ENCODE data around the gene PLA2G15.
A peak's percentile ranks its signal among the peaks of the same experiment; 100 is the strongest.

Gene PLA2G15

GRCh38 chr16:68233085-68233834 lies 11.9 kb upstream of the PLA2G15 start:
- DNase-seq, result no peak

DNA sequence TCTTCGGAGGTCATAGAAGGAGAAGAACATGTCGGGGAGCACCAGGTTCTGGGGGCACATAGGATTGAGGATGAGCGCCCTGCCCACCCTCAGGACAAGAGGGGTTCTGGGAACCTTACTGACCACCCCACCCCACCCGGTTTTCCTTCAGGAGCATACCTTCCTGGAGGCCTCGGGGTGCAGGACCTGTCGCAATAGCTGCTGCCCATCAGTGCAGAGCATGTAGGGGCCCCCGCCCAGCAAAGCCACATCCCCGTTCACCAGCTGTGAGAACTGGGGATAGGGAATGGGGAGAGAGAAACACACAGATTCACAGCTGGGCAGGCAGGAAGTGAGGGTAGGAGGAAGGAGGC lies 11.4 kb upstream of the PLA2G15 start:
- DNase-seq, result no peak

DNA sequence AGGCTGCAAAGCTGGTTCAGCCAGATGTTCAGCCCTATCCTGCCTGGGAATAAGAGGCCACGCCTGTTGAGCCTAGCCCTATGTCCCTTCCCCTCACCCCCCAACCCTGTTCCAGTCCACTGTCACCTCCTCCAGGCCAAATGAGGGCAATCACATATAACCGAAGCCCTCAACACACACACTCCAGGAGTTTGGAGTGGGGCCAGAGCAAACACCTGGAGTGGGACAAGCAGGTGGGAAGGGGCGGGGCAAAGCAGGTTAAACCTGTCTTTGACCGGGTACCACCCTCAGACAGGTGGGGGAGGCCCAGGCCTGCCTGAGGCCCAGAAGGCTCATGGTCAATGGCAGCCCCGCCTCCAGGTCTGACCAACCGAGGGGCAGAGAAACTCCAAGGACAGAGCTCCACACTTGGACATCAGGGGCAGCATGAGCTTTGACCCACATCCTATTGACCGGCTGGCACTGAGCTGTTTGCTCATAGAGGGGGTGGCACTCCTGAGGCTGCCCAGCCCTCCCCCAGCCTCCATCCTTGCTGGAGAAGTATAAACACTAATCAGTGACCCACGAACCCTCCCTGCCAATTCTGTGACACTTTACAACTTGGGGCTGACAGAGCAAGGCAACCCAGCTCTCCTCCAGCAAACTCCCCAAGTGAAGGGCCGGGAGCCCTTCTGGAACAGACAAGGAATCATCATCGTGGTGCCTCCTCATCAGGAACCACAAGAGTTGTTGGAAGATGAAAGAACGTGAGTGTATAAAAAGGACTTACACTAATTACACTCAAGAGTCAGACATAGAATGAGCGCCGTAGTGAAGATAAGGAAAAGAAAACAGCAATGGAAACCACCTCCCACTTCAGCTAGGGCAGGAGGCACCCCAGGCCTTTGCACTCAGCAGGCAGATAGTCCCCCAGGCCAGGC lies 10.7 kb upstream of the PLA2G15 start:
- DNase-seq, result peak; percentile 13

DNA sequence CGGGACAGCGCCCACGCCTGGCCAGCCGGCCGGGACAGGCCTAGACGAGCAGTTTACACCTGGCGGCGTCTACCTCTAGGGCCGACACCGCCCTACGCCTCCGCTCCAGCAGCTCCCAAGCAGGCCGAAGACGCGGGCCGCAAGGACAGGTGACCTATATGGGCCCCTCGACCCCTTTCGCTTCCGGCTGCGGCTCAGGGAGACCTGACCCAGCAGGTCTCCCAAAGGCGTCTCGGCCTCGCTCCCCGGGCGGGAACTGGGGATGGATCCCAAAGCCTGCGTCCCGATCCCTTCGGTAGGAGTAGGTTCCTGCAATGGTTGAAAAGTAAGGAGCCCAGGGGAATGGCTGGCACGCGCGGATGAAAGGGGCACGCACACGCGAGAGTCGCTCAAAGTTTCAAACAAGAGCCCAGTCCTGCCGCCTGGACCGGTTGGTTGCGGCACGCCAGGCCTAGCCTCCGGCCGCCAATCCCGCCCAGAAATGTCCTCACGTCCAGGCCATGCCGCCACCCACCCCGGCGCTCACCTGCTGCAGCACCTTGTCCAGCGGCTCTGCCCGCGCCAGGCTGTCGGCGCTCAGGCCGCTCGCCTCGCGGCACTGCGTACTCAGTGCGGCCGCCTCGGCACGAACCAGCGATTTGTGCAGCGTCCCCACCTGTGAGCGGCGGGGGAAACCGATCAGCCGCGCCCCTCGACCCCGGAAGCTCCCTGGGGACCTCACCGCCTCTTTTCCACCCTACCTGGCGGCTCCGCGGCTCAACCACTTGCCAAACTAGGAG lies 9.9 kb upstream of the PLA2G15 start:
- no peak for DNase-seq

DNA sequence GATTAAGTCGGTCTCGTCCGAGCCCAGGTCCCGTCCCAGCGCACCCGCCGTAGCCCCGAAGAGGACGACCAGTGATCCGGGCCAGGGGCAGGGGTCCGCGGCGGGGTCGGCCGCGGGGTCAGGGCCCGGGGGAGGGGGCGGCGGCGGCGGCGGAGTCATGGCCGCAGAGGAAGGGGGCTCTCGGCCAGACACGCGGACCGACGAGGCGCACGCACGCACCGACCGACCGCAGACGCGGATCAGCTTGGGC lies 9.4 kb upstream of the PLA2G15 start, which contains the start of gene ESRP2:
TSS of gene ESRP2 (minus strand) at position 241 of the 250 bp plus-strand sequence. CDS start at position 159, 82 bp downstream.
- no peak for DNase-seq

DNA sequence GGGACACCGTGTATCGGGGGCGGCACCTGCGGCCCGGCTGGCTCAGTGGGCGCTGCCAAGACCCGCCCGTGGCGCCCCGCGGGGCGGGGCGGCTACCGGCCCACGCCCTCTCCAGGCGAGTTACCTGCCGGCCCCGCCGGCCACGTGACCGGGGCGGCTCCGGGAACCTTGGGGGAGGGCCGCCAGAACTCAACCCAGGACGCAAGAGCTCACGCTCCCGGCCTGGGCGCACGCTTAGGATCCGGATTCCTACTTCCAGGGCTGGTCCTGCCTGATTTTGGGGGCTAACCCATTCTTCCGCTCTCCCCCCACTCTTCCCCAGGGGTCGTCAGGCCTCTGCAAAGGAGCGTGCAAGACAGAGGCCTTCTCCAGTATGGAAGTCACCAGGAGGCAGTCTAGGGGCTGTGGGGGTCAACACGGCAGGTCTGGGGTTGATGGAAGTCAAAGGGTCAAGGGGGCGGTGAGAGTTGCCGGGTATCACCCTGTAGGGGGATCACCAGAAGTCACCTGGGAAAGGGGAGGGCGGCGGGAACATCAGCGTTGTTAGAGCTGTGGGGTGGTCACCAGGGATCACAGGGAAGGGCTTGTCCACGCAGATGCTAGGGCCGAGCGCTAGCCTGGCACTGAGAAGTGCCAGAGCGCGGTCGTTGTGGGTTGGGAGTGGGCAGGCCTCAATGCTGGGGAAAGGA lies 8.9 kb upstream of the PLA2G15 start:
- no peak for DNase-seq

DNA sequence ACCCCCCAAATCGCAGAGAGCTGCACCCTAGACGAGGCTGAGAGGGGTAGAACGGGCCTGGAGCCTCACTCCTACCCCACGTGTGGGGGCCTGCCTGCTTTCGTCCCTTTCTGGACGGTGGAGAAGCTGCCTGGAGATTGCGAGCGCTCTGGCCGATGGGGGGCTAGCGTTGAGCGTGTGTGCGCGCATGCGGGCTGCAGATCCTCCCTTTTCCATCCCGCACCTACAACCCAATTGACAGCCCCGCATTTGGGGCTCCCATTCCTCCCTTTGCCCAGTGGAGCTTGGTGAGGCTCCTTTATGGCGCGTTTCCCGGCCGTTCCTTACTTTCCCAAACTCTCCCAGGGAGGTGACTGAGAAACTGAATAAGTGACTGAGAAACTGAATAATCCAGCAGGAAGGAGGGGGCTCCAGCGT lies 8.3 kb upstream of the PLA2G15 start:
- DNase-seq, result no peak

GRCh38 chr16:68237243-68238028 lies 7.7 kb upstream of the PLA2G15 start:
- DNase-seq, result peak; percentile 94

DNA sequence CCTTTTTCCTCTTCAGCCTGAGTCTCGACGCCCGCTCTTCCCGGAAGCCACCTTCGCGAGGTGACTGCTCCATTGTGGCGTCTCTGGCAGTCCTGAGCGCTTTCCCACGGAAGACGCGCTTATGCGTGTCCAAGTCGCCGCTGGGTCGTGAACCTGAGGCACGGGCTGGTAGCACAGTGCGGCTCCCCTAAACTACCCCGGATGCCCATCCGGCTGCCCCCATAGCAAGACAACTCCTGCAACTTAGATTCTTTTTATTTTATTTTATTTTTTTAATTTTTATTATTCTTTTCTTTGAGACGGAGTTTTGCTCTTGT lies 7.2 kb upstream of the PLA2G15 start:
- DNase-seq, result no peak

GRCh38 chr16:68242085-68242484 lies 3.1 kb upstream of the PLA2G15 start:
- DNase-seq, result no peak

- DNase-seq, result no peak
Measured at GRCh38 chr16:68242926-68243858, 2.0 kb upstream of the PLA2G15 start.

DNA sequence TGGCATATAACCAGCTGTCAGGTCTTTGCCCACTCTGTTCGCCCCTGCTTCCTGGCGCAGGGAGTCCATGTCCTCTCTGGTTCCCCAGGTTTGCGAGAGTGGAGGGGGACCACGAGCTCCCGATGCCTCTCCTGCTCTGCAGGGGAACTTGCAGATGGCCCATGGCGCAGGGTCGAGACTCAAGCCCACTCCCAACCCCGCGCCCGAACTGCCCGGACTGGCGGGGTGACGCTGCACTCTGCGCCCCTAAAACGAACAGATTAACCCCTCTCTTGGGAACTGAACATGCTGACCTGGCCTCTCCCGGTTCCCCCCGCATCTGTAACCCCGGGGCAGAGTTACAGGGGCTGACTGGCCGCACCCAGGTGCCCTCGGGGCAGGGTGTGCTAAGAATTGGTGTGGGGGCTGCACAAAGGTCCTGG lies 681 bp upstream of the PLA2G15 start:
- no peak for DNase-seq

- DNase-seq, result no peak
Measured at GRCh38 chr16:68246121-68246520, 948 bp downstream of the PLA2G15 start.

GRCh38 chr16:68246666-68247065 lies 1.5 kb downstream of the PLA2G15 start:
- DNase-seq, result no peak

DNA sequence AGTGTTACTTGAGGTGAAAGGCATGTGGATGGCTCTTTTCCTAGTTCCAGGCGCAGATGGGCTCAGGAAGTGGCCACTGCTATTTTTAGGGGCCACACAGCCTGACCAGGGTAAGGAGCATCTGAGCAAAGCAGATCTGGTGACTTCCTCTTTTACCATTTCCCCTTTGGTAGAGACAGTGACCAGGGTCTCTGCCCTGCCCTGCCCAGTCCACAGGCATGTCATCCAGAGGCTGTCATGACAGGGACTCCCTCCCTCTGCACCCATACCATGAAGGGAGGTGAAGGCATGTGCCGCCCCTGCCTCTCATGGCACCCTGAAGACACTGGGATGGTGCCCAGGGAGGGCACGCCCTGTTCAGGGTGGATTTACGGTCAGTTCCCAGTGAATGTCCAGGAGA lies 2.2 kb downstream of the PLA2G15 start:
- no peak for DNase-seq

DNA sequence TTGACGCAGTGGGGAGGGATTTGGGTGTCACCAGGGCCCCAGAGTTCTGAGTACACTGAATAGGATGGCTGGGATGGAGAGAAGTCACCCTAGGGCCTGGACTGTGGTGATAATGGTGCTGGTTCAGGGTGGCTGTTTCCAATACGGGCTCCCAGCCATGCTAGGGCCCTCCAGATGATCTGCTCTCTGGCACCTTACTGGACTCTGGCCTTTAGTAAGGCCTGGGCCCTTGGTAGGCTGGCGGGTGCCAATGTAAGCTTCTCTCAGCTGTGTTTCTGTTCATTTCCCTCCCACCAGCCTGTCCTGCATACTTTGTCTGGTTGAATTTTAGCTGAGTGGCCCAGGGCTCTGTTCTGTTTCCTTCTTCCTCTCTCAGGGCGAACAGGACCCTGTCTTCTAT lies 2.8 kb downstream of the PLA2G15 start:
- no peak for DNase-seq

GRCh38 chr16:68249371-68249770 lies 4.2 kb downstream of the PLA2G15 start:
- DNase-seq, result no peak

DNA sequence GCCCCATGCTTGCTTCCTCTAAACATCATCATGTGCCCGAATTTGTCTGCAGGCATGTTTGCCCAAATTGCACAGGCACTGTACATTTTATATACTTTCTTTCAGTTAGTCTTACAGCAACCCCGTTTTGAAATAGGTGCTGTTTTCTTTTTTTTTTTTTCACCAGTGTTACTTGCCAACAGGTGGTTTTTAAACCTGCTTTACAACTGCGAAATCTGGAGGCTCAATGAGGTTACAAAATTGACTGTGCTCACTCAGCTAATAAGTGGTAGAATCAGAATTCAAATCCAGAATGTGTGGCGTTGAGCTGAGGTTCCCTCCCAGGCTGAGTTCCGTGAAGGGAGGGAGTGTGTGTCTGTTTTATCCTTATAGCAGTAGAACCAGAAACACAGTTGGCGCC lies 5.8 kb downstream of the PLA2G15 start:
- DNase-seq, result no peak

GRCh38 chr16:68251832-68252231 lies 6.7 kb downstream of the PLA2G15 start:
- no peak for DNase-seq

DNA sequence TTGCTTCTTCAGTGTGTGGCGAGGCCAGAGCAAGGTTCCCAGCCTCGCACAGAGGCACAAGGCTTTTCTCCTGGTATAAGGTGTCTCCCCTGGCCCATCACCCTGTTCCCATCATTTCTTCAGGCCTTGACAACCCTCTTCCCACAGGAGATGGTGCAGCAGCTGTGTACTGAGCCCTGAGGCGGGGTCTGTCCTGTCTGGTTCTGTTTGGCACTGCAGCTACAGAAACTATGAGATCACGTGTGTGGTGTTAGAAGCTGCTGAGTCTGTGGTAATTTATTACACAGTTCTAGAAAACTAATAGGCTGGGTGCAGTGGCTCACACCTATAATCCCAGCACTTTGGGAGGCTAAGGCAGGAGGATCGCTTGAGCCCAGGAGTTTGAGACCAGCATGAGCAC lies 7.2 kb downstream of the PLA2G15 start:
- no peak for DNase-seq

DNA sequence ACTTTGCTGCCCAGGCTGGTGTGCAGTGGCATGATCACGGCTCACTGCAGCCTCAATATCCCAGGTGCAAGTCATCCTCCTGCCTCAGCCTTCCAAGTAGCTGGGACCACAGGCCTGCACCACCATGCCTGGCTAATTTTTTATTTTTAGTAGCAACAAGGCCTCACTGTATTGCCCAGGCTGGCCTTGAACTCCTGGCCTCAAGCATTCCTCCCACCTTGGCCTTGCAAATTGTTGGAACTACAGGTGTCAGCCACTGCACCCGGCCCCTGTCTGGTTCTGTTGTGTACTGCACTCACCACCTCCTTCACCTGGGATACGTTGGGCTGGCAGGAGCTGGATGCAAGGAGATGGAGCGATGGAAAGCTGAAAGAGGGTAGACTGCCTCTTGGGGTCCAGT lies 8.5 kb downstream of the PLA2G15 start:
- DNase-seq, result no peak

Data from GF-D8 (cell line).